HK-2 (cell line): ENCODE measurements around the gene CHN1.
A peak's percentile ranks its signal among the peaks of the same experiment; 100 is the strongest.

ENCODE experiments used
- DNase-seq: peaks from one replicate; pipeline ENCODE4 v3.0.0-alpha.2; 2018; ENCODE audit not compliant: unreplicated experiment

CHN1 gene

GRCh38 chr2:174874085-174874484, 131.1 kb downstream of the CHN1 start:
- no peak for DNase-seq

GRCh38 chr2:174873471-174873870, 131.7 kb downstream of the CHN1 start:
- no peak for DNase-seq

- DNase-seq = no peak
Observed at GRCh38 chr2:174870787-174871186, 134.4 kb downstream of the CHN1 start.

GRCh38 chr2:174868878-174869277, 136.3 kb downstream of the CHN1 start:
- DNase-seq = peak; percentile 5

GRCh38 chr2:174866421-174866820, 138.8 kb downstream of the CHN1 start:
- DNase-seq = no peak

- no peak for DNase-seq
Observed at GRCh38 chr2:174863183-174863582, 142.0 kb downstream of the CHN1 start.

GRCh38 chr2:174859563-174860169, 145.5 kb downstream of the CHN1 start:
- DNase-seq = no peak

- DNase-seq = no peak
Observed at GRCh38 chr2:174858745-174859144, 146.4 kb downstream of the CHN1 start.

- no peak for DNase-seq
Observed at GRCh38 chr2:174856447-174856846, 148.7 kb downstream of the CHN1 start.

- no peak for DNase-seq
Observed at GRCh38 chr2:174846941-174847938, 157.9 kb downstream of the CHN1 start.

- no peak for DNase-seq
Observed at GRCh38 chr2:174846218-174846617, 159.0 kb downstream of the CHN1 start.

GRCh38 chr2:174844295-174844708, 160.9 kb downstream of the CHN1 start:
- no peak for DNase-seq

- DNase-seq = no peak
Observed at GRCh38 chr2:174842496-174842895, 162.7 kb downstream of the CHN1 start.

GRCh38 chr2:174841936-174842335, 163.2 kb downstream of the CHN1 start:
- no peak for DNase-seq

GRCh38 chr2:174841350-174841749, 163.8 kb downstream of the CHN1 start:
- DNase-seq = no peak

- no peak for DNase-seq
Observed at GRCh38 chr2:174840436-174840835, 164.7 kb downstream of the CHN1 start.

GRCh38 chr2:174839662-174840061, 165.5 kb downstream of the CHN1 start:
- no peak for DNase-seq

- DNase-seq = no peak
Observed at GRCh38 chr2:174836995-174837390, 168.2 kb downstream of the CHN1 start.

GRCh38 chr2:174836377-174836994, 168.7 kb downstream of the CHN1 start:
- peak; percentile 40 for DNase-seq

- DNase-seq = peak; percentile 14
Observed at GRCh38 chr2:174835797-174836255, 169.4 kb downstream of the CHN1 start.

GRCh38 chr2:174833737-174834136, 171.4 kb downstream of the CHN1 start:
- DNase-seq = no peak

GRCh38 chr2:174830561-174830960, 174.6 kb downstream of the CHN1 start:
- DNase-seq = no peak
